ENCODE data around the gene INSR. TPM values are rescaled to one million over a fixed set of nuclear protein-coding genes. Genes with fewer than 3 reads are reported as not detected.
"Not testable (repeated sequence)": the region's sequence is repeated elsewhere in the genome, so short reads cannot be mapped to it uniquely, and the experiment has no call there.

Gene INSR
- total and polyA plus RNA-seq, 2 of the 8 experiments (the other 6 are each of a cell fraction or from before 2014, with no cell fraction given): 13.1 to 48.7 TPM

GRCh38 chr19:7210359-7210758 lies 83.9 kb downstream of the INSR start (continued):
- TF ChIP-seq CHD2 (IDR thresholded peaks at IDR 0.05; ENCODE audit: low read length): no peak
- no peak for TF ChIP-seq KDM5A (IDR thresholded peaks at IDR 0.05; ENCODE audit: low read length)
- TF ChIP-seq USF2 (IDR thresholded peaks at IDR 0.05; ENCODE audit: low read length): no peak
- no peak for TF ChIP-seq TCF12 (IDR thresholded peaks at IDR 0.05; ENCODE audit: low read depth, low read length)

GRCh38 chr19:7209597-7210325 lies 84.5 kb downstream of the INSR start:
- H3K79me1 ChIP-seq (ENCODE audit: low read depth, low read length); H3K36me3 ChIP-seq (ENCODE audit: control insufficient read depth in 2 of 4, insufficient read depth in 4 of 4, low read length in 3 of 4); H3K23ac ChIP-seq (ENCODE audit: insufficient read length); H3K9ac ChIP-seq (replicated peaks in 1 of 4; ENCODE audit: extremely low read depth in 1 of 4, low read depth in 3 of 4, low read length in 3 of 4); DNase-seq (ENCODE audit: low read depth in 1 of 2, low spot score in 2 of 2); H3K4me3 ChIP-seq (ENCODE audit: extremely low read depth in 1 of 4, insufficient read depth in 2 of 4, low read depth in 3 of 4, low read length in 4 of 4); H4K5ac ChIP-seq (ENCODE audit: insufficient read length, low read depth, low read length); H4K8ac ChIP-seq (ENCODE audit: extremely low read depth, insufficient read depth, low read length); H3K4ac ChIP-seq (replicated peaks; ENCODE audit: insufficient read length, low read depth, low read length); H3K14ac ChIP-seq (ENCODE audit: insufficient read length); H2AK5ac ChIP-seq (ENCODE audit: low read depth, low read length); H2BK12ac ChIP-seq (ENCODE audit: low read depth, low read length); H2AFZ ChIP-seq (ENCODE audit: low read length); FAIRE-seq; H4K20me1 ChIP-seq (replicated peaks in 1 of 2; ENCODE audit: control insufficient read depth in 1 of 2, insufficient read depth in 2 of 2, low read length in 2 of 2); H2BK120ac ChIP-seq (replicated peaks; ENCODE audit: low read depth, low read length); H3K23me2 ChIP-seq (ENCODE audit: low read depth, low read length); CTCF ChIA-PET (ENCODE audit: partially characterized antibody); H3K18ac ChIP-seq (ENCODE audit: extremely low read depth, low read length); H3K56ac ChIP-seq (replicated peaks; ENCODE audit: insufficient read length, low read depth, low read length); POLR2A ChIA-PET (ENCODE audit: partially characterized antibody); H2BK5ac ChIP-seq (ENCODE audit: low read depth, low read length); H2BK20ac ChIP-seq (ENCODE audit: low read length); H3K4me2 ChIP-seq (ENCODE audit: insufficient read depth in 1 of 2, low read depth in 2 of 2, low read length in 2 of 2); H2BK15ac ChIP-seq (ENCODE audit: low read length); H3K27ac ChIP-seq (ENCODE audit: low read depth, low read length); H3K9me3 ChIP-seq (ENCODE audit: insufficient read depth in 2 of 2, low read depth in 1 of 2, low read length in 1 of 2); H4K91ac ChIP-seq (replicated peaks; ENCODE audit: insufficient read length, low read length); H3K27me3 ChIP-seq (replicated peaks in 1 of 4; ENCODE audit: control insufficient read depth in 3 of 4, extremely low read depth in 1 of 4, insufficient read depth in 3 of 4, low read length in 3 of 4): not testable (repeated sequence)
- WGBS, 2 experiments (ENCODE audit: extremely low coverage in 1 of 2, insufficient coverage in 1 of 2, insufficient read length in 1 of 2, insufficient replicate concordance in 2 of 2, low coverage in 1 of 2, low lambda C conversion rate in 2 of 2, missing lambda C conversion rate in 1 of 2): 91% methylated on average over 12 of the region's 15 CpGs; no CpG with 5 or more reads in 1 of the 2 experiments
- Histone ChIP-seq H3K4me1 (replicated peaks in 1 of 4; ENCODE audit: control insufficient read depth in 3 of 4, insufficient read depth in 4 of 4, low read length in 3 of 4) (peaks cover 4 to 16% (median 9%) of the 10 kb centered on the region in 4 experiments), H3K79me2 (ENCODE audit: control insufficient read depth in 1 of 2, insufficient read depth in 2 of 2, low read length in 2 of 2) (peaks cover 0 to 19% of the 10 kb centered on the region in 2 experiments; a peak in 2 of 4 replicates)

Data from H1 (cell line).